ENCODE measurements around the gene EPHA8.

The EPHA8 gene

DNA sequence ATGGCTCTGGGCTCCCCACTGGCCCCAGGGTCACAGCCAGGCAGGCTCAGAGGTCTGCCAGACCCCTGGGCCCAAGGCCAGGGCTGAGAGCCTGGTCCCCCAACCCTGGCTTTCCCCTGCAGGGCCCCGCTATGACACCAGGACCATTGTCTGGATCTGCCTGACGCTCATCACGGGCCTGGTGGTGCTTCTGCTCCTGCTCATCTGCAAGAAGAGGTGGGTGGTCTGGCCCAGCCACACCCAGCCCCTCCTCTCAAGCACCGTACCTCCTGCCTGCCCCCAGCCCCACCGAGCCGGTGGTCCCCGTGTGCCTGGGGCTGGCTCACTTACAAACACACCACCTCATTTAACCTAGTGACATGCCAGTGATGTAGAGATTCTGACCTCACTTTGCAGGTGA, 31.8 kb downstream of the EPHA8 start:
- no peak for DNase-seq

DNA sequence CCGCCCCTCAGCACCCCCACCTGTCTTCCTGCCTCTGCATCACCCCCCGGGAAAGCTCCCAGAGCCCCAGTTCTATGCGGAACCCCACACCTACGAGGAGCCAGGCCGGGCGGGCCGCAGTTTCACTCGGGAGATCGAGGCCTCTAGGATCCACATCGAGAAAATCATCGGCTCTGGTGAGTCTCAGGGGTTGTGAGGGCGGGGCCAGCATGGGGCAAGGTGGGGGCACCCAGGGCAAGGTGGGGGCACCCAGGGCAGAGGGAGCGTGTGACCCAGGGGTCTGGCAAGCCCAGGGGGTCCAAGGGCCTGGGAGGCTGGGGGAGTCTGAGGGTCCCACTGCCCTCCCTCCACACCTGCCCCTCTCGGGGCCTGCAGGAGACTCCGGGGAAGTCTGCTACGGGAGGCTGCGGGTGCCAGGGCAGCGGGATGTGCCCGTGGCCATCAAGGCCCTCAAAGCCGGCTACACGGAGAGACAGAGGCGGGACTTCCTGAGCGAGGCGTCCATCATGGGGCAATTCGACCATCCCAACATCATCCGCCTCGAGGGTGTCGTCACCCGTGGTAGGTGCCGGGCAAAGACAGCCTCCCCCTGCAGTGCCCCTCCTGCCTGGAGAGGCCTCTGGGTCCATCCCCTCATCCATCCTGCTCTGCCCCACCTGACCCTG, 34.1 kb downstream of the EPHA8 start:
- no peak for DNase-seq

DNA sequence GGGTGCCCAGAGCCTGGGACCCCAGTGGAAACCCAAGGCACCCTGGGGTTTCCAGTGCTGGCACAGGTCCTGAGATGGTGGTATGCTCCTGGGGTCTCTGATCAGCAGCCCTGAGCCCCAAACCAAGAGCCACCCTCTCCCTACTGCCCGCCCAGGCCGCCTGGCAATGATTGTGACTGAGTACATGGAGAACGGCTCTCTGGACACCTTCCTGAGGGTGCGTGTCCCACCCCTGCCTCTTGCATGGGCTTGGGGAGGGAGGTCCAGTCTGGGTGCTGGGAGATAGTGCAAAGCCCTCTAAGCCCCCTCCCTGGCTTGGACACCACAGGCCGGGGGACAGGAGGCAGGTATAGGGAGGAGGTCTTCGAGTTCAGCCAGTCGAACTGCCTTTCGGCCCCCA, 34.7 kb downstream of the EPHA8 start:
- DNase-seq = no peak

DNA sequence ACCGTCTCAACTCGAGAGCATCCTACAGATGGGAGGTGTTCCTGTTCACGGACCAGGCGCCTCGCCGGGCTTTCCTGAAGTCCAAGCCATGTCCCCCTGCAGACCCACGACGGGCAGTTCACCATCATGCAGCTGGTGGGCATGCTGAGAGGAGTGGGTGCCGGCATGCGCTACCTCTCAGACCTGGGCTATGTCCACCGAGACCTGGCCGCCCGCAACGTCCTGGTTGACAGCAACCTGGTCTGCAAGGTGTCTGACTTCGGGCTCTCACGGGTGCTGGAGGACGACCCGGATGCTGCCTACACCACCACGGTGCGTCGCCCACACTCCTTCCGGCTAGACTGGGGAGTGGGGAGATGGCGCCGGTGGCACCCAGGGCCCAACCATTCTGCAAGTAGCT, 35.4 kb downstream of the EPHA8 start:
- no peak for DNase-seq

DNA sequence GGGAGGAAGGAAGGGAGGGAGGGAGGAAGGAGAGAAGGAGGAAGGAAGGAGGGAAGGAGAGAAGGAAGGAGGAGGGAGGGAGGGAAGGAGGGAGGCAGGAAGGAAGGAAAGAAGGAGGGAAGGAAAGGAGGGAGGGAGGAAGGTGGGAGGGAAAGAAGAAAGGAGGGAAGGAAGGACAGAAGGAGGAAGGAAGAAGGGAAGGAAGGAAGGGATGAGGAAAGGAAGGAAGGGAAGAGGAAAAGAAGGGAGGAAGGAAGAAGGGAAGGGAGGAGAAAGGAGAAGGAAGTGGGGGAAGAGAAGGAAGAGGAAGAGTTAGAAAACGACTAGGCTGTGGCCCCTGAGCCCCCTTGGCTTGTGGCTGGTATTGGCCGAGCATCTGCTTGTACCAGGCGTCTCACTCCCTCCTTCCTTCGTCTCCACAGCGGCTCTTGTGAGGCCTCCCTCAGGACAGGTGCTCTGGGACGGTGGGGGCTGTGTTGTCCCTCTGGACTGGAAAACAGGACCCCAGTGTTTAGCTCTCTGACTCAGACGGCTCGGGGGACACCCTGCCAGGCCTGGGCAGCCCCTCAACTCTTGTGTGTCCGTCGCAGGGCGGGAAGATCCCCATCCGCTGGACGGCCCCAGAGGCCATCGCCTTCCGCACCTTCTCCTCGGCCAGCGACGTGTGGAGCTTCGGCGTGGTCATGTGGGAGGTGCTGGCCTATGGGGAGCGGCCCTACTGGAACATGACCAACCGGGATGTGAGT, 37.0 kb downstream of the EPHA8 start:
- DNase-seq = no peak

DNA sequence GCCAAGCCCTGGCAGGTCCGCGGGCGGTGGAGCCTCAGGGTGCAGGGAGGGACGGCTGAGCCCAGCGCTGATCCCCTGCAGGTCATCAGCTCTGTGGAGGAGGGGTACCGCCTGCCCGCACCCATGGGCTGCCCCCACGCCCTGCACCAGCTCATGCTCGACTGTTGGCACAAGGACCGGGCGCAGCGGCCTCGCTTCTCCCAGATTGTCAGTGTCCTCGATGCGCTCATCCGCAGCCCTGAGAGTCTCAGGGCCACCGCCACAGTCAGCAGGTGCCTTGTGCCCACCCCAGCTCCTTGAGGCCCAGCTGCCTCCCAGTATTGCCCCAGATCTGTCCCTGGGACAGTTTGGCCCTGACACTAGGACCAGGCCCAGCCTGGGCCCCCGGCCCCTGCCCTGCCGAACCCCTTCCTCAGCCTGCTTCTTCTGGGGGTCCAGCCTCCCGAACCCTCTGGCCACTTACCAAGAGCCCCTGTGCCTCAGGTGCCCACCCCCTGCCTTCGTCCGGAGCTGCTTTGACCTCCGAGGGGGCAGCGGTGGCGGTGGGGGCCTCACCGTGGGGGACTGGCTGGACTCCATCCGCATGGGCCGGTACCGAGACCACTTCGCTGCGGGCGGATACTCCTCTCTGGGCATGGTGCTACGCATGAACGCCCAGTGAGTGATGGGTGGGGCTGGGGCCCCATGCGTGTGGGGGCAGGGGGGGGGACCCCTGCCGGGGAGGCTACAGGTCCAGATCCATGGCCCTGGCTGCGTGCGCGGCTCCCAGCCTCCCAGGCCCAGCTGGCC, 37.7 kb downstream of the EPHA8 start:
- DNase-seq = no peak

DNA sequence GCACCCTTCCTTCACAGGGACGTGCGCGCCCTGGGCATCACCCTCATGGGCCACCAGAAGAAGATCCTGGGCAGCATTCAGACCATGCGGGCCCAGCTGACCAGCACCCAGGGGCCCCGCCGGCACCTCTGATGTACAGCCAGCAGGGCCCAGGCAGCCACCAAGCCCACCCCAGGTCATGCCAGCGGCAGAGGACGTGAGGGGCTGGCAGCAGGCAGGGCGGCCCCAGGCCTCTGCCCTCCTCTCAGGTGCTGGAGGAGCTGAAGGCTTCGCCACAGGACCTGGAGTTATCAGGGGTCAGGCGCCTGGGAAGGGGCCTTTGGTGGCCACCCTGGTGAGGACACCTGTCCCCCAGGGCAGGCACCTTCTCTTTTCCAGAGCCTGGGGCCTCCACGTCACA, 38.3 kb downstream of the EPHA8 start:
- no peak for DNase-seq

DNA sequence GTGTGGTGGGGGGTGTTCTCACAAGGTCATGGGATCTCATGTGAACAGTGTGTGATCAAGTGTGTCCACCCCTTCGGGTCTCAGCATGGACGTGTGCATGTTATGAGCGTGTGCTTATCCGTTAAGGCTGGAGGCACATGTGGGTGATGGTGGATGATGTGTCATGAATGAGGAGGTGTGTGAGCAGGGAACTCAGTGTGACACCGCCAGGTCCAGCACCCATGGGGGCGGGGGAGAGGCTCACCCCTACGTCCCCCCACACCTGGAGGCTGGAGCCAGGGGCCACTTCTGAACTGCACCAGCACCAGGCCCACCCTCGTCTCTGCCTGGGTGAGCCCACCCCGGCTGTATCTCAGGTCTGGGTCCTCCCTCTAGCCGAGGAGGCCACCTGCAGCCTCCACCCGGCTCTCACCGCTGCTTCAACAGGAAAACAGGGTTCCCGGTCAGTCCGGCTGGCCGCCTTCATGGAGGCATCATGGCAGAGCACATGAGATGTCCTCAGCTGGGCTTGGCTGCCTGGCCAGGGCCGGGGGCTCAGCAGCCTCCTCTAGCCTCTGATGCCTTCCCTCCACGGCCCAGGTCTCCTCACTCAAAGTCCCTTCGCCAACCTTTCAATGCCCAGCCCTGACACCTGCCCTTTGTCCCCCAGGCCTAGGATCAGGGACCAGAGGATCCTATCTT, 38.9 kb downstream of the EPHA8 start:
- DNase-seq = no peak

DNA sequence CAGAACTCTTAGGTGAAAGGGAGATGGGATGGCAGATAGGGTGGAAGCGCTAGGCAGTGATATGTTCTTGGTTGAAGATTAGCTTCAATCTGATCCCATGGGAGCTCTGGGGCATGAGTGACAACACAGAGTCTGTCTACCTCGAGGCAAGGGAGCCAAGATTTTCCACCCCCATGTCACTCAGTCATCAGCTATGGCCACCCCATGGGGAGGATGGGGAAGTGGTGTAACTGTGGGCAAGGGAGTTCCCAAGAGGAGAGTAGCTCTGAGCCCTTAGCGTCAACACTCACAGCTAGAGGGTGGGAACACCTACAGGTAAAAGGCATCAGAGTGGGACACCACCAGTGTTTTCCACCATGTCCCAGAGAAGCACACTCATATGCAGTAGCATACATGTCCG, 42.9 kb downstream of the EPHA8 start:
- DNase-seq = no peak

DNA sequence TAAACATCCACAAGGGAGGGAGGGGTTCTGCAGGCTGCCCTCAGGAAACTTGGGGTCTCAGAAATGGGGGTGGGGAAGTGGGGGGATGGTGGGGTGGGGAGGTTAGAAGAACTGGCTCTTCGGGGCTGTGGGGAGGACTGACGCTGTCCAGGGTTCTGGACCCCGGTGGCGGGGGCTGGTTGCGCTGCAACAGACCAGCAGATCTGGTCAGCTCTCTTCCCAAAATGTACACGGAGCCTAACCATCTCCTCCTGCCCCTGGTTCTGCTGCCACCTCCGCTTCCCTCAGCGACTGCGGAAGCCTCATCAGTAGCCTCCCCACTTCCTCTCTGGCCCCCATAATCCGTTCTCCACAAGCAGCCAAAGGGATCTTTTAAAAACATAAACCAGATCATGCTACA, 43.9 kb downstream of the EPHA8 start:
- no peak for DNase-seq

DNA sequence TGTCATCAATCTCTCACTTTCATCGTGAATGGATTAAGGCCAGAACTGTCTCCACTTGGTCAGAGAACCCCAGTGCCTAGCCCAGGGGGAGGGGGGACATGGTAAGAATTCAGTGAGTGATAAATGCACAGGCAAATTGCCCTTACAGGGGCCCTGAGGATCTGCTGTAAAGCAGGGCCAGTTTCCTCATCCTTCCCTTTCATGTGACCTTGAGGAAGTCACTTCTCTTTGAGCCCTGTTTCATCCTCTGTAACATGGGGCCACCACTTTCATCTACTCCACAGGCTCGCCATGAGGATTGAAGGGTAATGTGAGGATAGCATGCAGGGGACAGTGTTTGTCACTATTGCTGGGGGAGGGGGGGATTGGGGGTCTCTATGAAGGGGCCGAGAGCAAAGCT, 45.1 kb downstream of the EPHA8 start:
- DNase-seq = no peak

DNA sequence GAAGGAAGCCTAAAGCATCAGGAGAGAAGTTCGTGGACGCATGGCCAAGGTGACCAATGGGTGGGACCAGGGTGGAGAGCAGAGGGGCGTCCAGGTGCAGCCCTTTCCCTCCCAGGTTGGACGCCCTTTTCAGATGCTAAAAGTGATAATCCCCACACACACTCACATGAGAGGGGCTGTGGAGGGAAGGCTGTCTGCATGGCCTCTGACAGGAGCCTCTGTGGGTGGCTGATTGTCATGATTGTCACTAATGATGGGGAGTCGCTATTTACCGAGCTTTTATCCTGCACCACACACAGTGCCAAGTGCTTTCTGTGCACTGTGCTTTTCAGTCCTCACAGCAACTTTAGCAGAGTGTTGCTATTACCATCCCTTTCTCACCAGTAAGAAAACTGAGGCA, 46.0 kb downstream of the EPHA8 start:
- no peak for DNase-seq

DNA sequence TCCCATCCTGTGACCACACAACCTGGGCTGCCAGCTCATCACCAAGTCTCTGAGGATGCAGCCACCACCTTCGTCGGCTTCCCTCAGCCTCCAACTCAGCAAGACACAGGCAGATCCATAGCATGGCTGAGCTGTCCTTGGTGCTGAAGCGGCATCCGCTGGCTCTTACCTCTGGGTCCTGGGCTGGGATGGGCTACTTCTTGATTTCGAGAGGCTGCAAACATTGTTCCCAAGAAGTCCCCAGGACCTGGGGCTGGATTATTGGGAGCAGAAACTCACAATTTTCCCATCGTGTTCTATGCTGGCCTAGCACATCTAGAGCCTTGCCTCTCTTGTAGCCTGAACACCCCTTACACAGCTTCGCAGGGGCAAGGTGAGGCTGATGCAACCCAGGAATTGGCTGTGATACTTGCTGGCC, 48.2 kb downstream of the EPHA8 start:
- DNase-seq = no peak

DNA sequence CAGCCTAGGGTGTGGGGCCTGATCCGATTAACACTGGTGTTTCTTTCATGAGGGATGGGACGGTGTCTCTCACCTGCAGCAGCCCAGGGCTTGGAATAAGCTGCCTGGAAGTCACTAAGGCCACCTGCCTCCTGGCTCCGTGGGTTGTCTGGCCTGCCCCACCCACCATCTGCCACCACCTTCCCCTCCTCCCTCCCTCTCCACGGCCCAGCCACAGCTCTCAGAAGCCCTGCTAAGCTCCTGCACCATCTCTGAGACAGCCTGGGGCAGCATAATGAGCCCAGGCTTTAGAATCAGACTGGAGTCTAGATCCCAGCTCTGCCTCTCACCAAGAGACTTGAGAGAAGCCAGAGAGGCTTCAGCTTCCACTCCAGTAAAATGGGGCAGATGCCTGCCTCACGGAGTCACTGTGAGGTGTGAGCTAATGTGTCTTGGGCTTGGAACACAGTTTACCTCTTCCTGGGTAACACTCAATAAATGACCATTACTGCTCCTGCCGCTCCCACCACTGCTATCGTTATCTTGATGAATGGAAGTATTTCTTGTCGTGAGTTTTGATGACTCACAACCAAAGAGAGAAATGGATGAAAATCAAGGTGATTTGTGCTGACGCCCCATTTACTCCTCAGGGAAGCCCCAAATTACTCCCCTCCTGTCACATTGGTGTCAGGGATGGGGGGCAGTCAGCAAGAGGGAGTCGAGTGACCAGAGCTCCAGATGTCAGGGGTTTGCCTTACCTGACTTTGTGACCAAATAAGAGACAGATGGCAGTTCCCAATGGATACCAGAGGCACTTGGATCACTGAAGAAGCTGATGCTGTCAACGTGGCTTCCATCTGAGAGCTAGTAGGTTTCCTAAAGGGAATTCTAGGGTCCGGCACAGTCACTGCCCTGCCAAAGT, 49.6 kb downstream of the EPHA8 start:
- peak; percentile 34 for DNase-seq

DNA sequence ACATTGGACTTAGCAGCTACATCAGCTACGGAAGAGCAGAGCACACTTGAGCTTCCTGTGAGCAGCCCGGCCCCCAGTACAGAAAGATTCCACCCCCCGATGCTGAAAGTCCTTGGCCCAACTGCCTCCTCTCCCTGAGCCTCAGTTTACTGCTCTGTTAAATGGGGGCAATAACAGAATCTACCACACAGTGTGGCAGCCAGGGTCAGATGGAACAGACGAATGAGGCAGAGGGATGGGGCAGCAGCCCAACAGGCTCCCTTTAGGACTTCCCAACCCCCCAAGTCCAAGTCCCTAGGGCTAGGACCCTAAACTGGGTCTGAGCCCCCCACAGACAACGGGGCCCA, 50.3 kb downstream of the EPHA8 start:
- no peak for DNase-seq

DNA sequence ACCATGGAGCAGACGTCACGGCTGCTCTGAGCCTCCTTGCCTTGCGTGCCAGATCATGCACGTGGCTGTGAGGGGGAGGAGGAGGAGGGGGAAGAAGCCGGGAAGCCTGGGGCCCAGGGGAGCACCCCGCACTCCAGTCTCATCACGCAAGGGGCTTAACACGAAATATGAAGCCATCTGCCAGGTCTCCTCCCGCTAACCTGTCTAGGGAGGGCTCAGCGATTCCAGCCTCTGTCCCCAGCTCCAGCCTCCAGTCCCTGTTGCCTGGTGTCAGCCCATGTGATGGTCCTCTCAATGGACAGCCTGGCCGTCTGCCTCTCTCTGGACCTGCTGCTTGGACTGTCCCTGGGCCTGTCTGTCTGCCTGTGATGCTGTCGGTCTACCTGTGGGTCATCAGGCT, 50.7 kb downstream of the EPHA8 start:
- DNase-seq = no peak

DNA sequence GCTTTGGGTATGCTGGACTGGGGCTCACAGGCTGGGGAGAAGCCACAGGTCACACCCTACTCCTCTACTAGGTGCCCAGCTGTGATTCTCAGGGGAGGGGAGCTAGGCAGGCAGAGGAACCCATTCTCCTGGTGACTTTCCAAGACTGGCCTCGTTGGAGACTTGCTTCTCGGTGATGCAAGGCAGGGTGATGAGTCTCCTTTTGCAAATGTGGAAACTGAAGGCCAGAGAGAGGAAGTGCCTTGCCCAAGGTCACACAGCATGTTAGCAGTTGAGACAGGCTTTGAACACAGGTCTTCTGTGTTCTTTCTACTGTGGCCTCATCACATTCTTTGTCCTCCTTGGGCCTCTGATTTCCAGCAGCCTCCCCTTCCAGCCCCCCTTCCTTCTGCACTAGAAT, 52.6 kb downstream of the EPHA8 start:
- DNase-seq = no peak

DNA sequence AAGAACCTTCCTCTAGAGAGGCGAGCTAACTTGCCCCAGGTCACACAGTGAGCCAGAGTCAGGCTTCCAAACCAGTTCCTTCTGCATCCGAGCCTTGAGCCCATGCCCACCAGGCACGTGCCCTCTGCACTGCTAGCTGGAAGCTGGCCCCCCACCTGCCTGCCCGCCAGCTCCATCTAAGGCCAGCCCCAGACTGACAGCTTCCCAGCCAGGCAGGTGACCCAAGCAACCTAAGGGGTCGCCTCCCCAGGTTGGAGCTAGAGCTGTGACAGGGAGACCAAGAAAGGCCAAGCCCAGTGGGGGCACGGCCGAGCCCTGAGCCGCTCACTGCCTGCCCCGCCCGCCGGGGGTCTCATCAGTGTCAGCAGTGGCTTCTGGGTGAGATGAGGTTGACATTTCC, 53.3 kb downstream of the EPHA8 start:
- DNase-seq = no peak

DNA sequence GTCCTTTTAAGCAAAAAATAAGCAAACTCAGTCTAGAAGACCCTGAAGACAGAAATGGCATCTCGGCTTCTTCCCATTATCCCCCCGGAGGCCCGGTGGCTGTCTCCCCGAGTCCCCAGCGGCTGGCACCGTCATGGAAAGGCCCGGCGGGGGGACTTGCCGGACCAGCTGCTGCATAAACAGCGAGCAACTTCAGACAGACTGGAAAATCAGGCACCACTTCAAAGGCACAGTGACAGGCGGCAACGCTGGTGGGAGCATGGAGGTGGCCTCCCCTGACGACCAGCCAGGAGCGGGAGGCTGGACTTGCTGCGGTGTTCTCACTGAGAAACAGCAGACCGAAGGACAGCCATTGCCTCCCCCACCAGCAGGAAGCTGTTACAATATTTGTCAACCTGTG, 54.8 kb downstream of the EPHA8 start:
- no peak for DNase-seq

DNA sequence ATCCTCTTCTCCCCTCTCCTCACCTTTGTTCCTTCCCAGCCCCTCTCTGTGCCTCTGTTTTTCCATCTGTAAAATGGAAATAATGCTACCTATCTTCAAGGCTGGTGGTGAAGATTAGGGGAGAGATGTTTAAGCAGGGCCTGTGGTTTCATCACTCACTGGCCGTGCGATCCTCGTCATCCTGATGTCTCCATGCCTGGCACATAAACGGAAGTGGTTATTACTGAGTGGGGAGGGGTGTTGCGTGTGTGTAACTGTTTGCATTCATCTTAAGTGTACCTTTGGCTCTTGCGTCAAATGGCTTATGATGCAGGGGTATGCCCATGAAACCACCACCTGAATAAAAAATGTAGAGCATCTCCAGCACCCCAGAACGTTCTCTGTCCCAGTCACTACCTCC, 56.0 kb downstream of the EPHA8 start:
- no peak for DNase-seq

DNA sequence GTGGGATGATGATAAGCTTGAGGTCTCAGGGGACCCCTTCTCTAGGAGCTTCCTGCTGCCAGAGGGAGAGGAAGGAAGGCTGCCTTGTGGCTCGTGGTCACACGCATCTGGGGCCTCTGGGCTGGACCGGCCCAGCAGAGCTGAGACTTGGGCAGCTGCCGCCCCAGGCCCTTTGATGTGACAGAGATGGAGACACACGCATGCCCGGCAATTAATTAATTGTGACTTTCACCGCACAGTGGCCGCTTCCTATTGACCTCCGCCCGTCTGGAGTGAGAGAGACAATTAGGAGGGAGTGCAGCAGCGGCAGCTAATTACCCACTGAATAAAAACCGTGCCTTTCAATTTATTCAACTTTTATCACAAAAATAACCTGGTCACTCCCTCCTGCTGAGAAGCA, 56.5 kb downstream of the EPHA8 start:
- no peak for DNase-seq

DNA sequence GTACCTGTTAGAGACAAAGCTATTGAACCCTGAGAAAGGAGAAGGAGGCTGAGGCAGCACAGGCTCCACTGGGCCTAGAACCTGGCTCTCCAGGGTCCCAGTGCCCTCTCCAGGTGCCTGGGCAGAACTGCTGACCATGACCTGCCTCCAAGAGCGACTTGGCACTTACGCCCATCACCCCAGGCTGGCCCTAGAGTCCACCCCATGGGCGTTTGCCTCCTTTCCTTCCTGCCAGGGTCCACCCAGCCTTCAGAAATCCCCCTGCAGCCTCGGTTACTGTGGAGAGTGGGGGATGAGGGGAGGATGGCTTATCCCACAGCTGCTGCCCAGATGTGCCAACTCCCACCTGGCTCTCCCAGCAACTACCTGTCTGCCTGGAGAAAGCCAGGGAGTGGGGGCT, 58.5 kb downstream of the EPHA8 start:
- no peak for DNase-seq

All from NCI-H1694 (cell line).